ENCODE results near the gene CEP250.
"Not testable (repeated sequence)": the region's sequence is repeated elsewhere in the genome, so short reads cannot be mapped to it uniquely, and the experiment has no call there.

Gene CEP250

GRCh38 chr20:35541783-35542662 is 86.6 kb downstream of the CEP250 start, which contains the start of gene ERGIC3:
Gene ERGIC3, plus strand, starts transcription at chr20:35542078. Its CDS starts 20 bp downstream, at chr20:35542098.
- peak; percentile 77 for DNase-seq (ENCODE audit: low read depth)
- H3K4me3 ChIP-seq (ENCODE audit: low read length) = peak within 1 kb of the TSS; percentile 83
- TF ChIP-seq CTCF (conservative IDR thresholded peaks at IDR 0.05; ENCODE audit: low read depth, low read length) = no peak

- TF ChIP-seq CTCF (conservative IDR thresholded peaks at IDR 0.05; ENCODE audit: low read depth, low read length) = no peak
- peak overlapping the region; percentile 83 for H3K4me3 ChIP-seq (ENCODE audit: low read length)
These were observed 87.6 kb downstream of the CEP250 start for GRCh38 chr20:35542990-35543389.

GRCh38 chr20:35544436-35544835 is 89.0 kb downstream of the CEP250 start:
- no peak for DNase-seq (ENCODE audit: low read depth)
- H3K4me3 ChIP-seq (ENCODE audit: low read length) = no peak overlapping the region
- no peak for TF ChIP-seq CTCF (conservative IDR thresholded peaks at IDR 0.05; ENCODE audit: low read depth, low read length)

More at GRCh38 chr20:35542990-35543389, 87.6 kb downstream of the CEP250 start:
- no peak for DNase-seq (ENCODE audit: low read depth)

GRCh38 chr20:35544941-35545340 is 89.5 kb downstream of the CEP250 start:
- not testable (repeated sequence) for DNase-seq (ENCODE audit: low read depth); H3K4me3 ChIP-seq (ENCODE audit: low read length)

- no peak overlapping the region for H3K4me3 ChIP-seq (ENCODE audit: low read length)
- DNase-seq (ENCODE audit: low read depth) = no peak
- no peak for TF ChIP-seq CTCF (conservative IDR thresholded peaks at IDR 0.05; ENCODE audit: low read depth, low read length)
These were observed 90.7 kb downstream of the CEP250 start for GRCh38 chr20:35546127-35546526.

- no peak for TF ChIP-seq CTCF (conservative IDR thresholded peaks at IDR 0.05; ENCODE audit: low read depth, low read length)
- DNase-seq (ENCODE audit: low read depth) = no peak
- H3K4me3 ChIP-seq (ENCODE audit: low read length) = no peak overlapping the region
These were observed 91.9 kb downstream of the CEP250 start for GRCh38 chr20:35547329-35547728.

GRCh38 chr20:35551503-35551902 is 96.1 kb downstream of the CEP250 start:
- H3K4me3 ChIP-seq (ENCODE audit: low read length) = no peak overlapping the region
- no peak for TF ChIP-seq CTCF (conservative IDR thresholded peaks at IDR 0.05; ENCODE audit: low read depth, low read length)
- peak; percentile 11 for DNase-seq (ENCODE audit: low read depth)

All from retinal pigment epithelial cell (primary cell).